HepG2 (cell line): ENCODE data around the gene S100A12. TPM values are rescaled to one million over a fixed set of nuclear protein-coding genes. Genes with fewer than 3 reads are reported as not detected.

Experiments
- ASH2L ChIP-seq: fragments of 300-600, 200-600 bp; sonication (generic); IDR thresholded peaks from 2 replicates; pipeline ENCODE4 v1.7.0; 2017; ENCODE audit warnings: low read depth, mild to moderate bottlenecking, moderate library complexity, mixed read lengths, low read length; ENCODE audit not compliant: insufficient read length
- CC2D1A ChIP-seq: sonication (generic); formaldehyde crosslinking; IDR thresholded peaks from 2 replicates; pipeline ENCODE4 v1.8.1; 2023; ENCODE audit warnings: mild to moderate bottlenecking, missing genetic modification reagents
- CREB1 ChIP-seq, 2 experiments: fragments of 450-650 bp in 1 of 2; IDR thresholded peaks; 2 replicates each; pipeline ENCODE4 v1.6.1; 2016 to 2017; ENCODE audit warnings: control low read depth in 1 of 2, mild to moderate bottlenecking in 1 of 2, missing compliant biosample characterization in 1 of 2, missing genetic modification characterization in 1 of 2
- GPN1 ChIP-seq: sonication (generic); formaldehyde crosslinking; IDR thresholded peaks from 2 replicates; pipeline ENCODE4 v1.5.1; 2020; ENCODE audit warnings: missing genetic modification reagents, borderline replicate concordance
- IKZF4 ChIP-seq: sonication (generic); formaldehyde crosslinking; IDR thresholded peaks from 2 replicates; pipeline ENCODE4 v1.5.1; 2020; ENCODE audit warnings: borderline replicate concordance, mild to moderate bottlenecking, low read depth, missing genetic modification reagents; ENCODE audit errors: not compliant biosample characterization
- MIXL1 ChIP-seq: IDR thresholded peaks from 2 replicates; pipeline ENCODE4 v1.6.1; 2016
- RFX1 ChIP-seq: fragments of 450-650 bp; IDR thresholded peaks from 2 replicates; pipeline ENCODE4 v1.6.1; 2017
- SAFB2 ChIP-seq: sonication (generic); formaldehyde crosslinking; IDR thresholded peaks from 2 replicates; pipeline ENCODE4 v1.5.1; 2020; ENCODE audit warnings: missing genetic modification reagents, low read depth, mild to moderate bottlenecking, borderline replicate concordance
- SALL2 ChIP-seq: sonication (generic); formaldehyde crosslinking; IDR thresholded peaks from 2 replicates; pipeline ENCODE4 v1.8.1; 2023; ENCODE audit warnings: mild to moderate bottlenecking, missing genetic modification reagents, inconsistent platforms
- SIX1 ChIP-seq: sonication (generic); formaldehyde crosslinking; IDR thresholded peaks from 2 replicates; pipeline ENCODE4 v1.4.0; 2020; ENCODE audit warnings: missing genetic modification reagents, borderline replicate concordance
- TARDBP ChIP-seq: sonication (generic); formaldehyde crosslinking; IDR thresholded peaks from 2 replicates; pipeline ENCODE4 v1.8.0; 2022; ENCODE audit warnings: mild to moderate bottlenecking, missing genetic modification reagents
- YEATS4 ChIP-seq: sonication (generic); formaldehyde crosslinking; IDR thresholded peaks from 2 replicates; pipeline ENCODE4 v1.4.0; 2020; ENCODE audit warnings: missing genetic modification reagents, borderline replicate concordance
- ZNF552 ChIP-seq: sonication (generic); formaldehyde crosslinking; IDR thresholded peaks from 2 replicates; pipeline ENCODE4 v1.9.0; 2022; ENCODE audit warnings: missing genetic modification reagents, mild to moderate bottlenecking, borderline replicate concordance
- ZNF589 ChIP-seq: sonication (generic); formaldehyde crosslinking; conservative IDR thresholded peaks from 2 replicates; pipeline ENCODE4 v1.8.0; 2022; ENCODE audit warnings: mild to moderate bottlenecking, moderate library complexity, missing genetic modification reagents
- polyA plus RNA-seq, 8 experiments: library from polyadenylated mRNA; depleted of rRNA in 3 of 8; stranded (reverse) in 7 of 8; unstranded in 1 of 8; fragments of >200 nt; fragmentation: Illumina TruSeq in 4 of 8; extraction: Trizol in 4 of 8; gene quantifications; 2 replicates each; pipeline versions ENCODE4 v1.2.1 to v1.2.3, GENCODE V29; 2011 to 2016; ENCODE audit warnings: low read depth in 4 of 8, missing spikeins in 1 of 8, mixed read lengths in 1 of 8; ENCODE audit not compliant: insufficient read depth in 1 of 8
- total RNA-seq, 5 experiments: library from RNA; depleted of rRNA; stranded (reverse); fragments of >200 nt; fragmentation: Illumina TruSeq; extraction: Trizol; gene quantifications; 2 replicates each; pipeline ENCODE4 v1.2.3, GENCODE V29; 2016; ENCODE audit warnings: low read depth in 1 of 5
- TF ChIP-seq, protein P1 (sequence below): IDR thresholded peaks from 2 replicates; pipeline ENCODE4 v1.6.1; 2016; ENCODE audit warnings: low read depth, missing genetic modification reagents, missing compliant biosample characterization
- TF ChIP-seq, protein P2 (sequence below): sonication (generic); formaldehyde crosslinking; IDR thresholded peaks from 2 replicates; pipeline ENCODE4 v1.8.1; 2023; ENCODE audit warnings: missing genetic modification reagents, inconsistent platforms, borderline replicate concordance
- TF ChIP-seq, protein P3 (sequence below): sonication (generic); formaldehyde crosslinking; IDR thresholded peaks from 2 replicates; pipeline ENCODE4 v1.8.0; 2022; ENCODE audit warnings: mild to moderate bottlenecking, missing genetic modification reagents
- TF ChIP-seq, protein P4 (sequence below): sonication (generic); formaldehyde crosslinking; IDR thresholded peaks from 2 replicates; pipeline ENCODE4 v1.9.0; 2022; ENCODE audit warnings: low read depth, missing genetic modification reagents
- TF ChIP-seq, protein P5 (sequence below): IDR thresholded peaks from 2 replicates; pipeline ENCODE4 v1.6.1; 2016; ENCODE audit warnings: low read depth, borderline replicate concordance

The S100A12 gene
- total and polyA plus RNA-seq, 2 of the 13 experiments (the other 11 are each of a cell fraction or from before 2014, with no cell fraction given): not detected

DNA sequence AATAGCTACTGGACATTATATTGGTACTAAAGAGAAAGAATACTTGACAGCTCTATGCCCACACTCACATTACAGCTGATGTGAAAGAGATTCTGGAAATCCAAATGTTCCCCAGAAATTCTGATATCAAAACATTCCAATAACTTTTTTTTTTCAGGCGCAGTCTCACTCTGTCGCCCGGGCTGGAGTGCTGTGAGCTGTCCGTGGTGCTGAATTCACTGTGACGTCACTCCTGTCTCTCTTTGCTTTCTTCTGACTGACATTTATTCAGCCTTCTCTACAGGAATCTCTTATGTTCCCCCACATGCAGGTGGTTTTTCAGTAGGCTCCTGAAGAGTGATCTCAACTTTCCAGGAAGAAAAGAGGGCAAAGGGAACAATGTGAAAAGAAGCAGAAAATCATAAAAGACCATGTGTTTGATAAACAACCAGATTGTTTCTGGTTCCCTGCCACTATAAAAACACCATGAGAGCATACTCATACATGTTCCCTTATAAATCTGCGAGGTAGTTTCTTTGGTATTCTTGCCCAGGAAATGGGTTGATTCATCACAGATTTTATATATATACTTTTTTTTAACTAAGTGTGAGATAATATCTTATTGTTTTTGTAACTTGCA is 47.1 kb upstream of the S100A12 start (continued):
- TF ChIP-seq, protein P1, sequence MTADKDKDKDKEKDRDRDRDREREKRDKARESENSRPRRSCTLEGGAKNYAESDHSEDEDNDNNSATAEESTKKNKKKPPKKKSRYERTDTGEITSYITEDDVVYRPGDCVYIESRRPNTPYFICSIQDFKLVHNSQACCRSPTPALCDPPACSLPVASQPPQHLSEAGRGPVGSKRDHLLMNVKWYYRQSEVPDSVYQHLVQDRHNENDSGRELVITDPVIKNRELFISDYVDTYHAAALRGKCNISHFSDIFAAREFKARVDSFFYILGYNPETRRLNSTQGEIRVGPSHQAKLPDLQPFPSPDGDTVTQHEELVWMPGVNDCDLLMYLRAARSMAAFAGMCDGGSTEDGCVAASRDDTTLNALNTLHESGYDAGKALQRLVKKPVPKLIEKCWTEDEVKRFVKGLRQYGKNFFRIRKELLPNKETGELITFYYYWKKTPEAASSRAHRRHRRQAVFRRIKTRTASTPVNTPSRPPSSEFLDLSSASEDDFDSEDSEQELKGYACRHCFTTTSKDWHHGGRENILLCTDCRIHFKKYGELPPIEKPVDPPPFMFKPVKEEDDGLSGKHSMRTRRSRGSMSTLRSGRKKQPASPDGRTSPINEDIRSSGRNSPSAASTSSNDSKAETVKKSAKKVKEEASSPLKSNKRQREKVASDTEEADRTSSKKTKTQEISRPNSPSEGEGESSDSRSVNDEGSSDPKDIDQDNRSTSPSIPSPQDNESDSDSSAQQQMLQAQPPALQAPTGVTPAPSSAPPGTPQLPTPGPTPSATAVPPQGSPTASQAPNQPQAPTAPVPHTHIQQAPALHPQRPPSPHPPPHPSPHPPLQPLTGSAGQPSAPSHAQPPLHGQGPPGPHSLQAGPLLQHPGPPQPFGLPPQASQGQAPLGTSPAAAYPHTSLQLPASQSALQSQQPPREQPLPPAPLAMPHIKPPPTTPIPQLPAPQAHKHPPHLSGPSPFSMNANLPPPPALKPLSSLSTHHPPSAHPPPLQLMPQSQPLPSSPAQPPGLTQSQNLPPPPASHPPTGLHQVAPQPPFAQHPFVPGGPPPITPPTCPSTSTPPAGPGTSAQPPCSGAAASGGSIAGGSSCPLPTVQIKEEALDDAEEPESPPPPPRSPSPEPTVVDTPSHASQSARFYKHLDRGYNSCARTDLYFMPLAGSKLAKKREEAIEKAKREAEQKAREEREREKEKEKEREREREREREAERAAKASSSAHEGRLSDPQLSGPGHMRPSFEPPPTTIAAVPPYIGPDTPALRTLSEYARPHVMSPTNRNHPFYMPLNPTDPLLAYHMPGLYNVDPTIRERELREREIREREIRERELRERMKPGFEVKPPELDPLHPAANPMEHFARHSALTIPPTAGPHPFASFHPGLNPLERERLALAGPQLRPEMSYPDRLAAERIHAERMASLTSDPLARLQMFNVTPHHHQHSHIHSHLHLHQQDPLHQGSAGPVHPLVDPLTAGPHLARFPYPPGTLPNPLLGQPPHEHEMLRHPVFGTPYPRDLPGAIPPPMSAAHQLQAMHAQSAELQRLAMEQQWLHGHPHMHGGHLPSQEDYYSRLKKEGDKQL (CRISPR knock-in tag): no peak
- TF ChIP-seq IKZF4 (CRISPR knock-in tag) (no peak), SALL2 (CRISPR knock-in tag) (no peak), GPN1 (no peak), ZNF552 (CRISPR knock-in tag) (no peak), SIX1 (CRISPR knock-in tag) (no peak), SAFB2 (no peak), TARDBP (CRISPR knock-in tag) (no peak), CREB1 (IDR thresholded peaks at IDR 0.05) (peak; percentile 98), CREB1 (CRISPR knock-in tag; IDR thresholded peaks at IDR 0.05) (peak; percentile 96), YEATS4 (CRISPR knock-in tag) (no peak), ASH2L (no peak), ZNF589 (CRISPR knock-in tag) (no peak), MIXL1 (0 out of 2 replicates have a peak, but pooled peaks have one; percentile 43), CC2D1A (CRISPR knock-in tag) (no peak), RFX1 (no peak)
- TF ChIP-seq, protein P2, sequence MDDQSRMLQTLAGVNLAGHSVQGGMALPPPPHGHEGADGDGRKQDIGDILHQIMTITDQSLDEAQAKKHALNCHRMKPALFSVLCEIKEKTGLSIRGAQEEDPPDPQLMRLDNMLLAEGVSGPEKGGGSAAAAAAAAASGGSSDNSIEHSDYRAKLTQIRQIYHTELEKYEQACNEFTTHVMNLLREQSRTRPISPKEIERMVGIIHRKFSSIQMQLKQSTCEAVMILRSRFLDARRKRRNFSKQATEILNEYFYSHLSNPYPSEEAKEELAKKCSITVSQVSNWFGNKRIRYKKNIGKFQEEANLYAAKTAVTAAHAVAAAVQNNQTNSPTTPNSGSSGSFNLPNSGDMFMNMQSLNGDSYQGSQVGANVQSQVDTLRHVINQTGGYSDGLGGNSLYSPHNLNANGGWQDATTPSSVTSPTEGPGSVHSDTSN (CRISPR knock-in tag): 0 out of 2 replicates have a peak, but pooled peaks have one; percentile 57
- TF ChIP-seq, protein P3, sequence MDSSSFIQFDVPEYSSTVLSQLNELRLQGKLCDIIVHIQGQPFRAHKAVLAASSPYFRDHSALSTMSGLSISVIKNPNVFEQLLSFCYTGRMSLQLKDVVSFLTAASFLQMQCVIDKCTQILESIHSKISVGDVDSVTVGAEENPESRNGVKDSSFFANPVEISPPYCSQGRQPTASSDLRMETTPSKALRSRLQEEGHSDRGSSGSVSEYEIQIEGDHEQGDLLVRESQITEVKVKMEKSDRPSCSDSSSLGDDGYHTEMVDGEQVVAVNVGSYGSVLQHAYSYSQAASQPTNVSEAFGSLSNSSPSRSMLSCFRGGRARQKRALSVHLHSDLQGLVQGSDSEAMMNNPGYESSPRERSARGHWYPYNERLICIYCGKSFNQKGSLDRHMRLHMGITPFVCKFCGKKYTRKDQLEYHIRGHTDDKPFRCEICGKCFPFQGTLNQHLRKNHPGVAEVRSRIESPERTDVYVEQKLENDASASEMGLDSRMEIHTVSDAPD (CRISPR knock-in tag): no peak
- TF ChIP-seq, protein P4, sequence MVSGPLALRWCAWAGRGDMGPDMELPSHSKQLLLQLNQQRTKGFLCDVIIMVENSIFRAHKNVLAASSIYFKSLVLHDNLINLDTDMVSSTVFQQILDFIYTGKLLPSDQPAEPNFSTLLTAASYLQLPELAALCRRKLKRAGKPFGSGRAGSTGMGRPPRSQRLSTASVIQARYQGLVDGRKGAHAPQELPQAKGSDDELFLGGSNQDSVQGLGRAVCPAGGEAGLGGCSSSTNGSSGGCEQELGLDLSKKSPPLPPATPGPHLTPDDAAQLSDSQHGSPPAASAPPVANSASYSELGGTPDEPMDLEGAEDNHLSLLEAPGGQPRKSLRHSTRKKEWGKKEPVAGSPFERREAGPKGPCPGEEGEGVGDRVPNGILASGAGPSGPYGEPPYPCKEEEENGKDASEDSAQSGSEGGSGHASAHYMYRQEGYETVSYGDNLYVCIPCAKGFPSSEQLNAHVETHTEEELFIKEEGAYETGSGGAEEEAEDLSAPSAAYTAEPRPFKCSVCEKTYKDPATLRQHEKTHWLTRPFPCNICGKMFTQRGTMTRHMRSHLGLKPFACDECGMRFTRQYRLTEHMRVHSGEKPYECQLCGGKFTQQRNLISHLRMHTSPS (CRISPR knock-in tag): no peak
- TF ChIP-seq, protein P5, sequence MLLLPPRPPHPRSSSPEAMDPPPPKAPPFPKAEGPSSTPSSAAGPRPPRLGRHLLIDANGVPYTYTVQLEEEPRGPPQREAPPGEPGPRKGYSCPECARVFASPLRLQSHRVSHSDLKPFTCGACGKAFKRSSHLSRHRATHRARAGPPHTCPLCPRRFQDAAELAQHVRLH (CRISPR knock-in tag): peak; percentile 83; the same call in 1 of the 2 replicates
